Measurements from ENCODE around the gene KCNK2. TPM values are rescaled to one million over a fixed set of nuclear protein-coding genes. Genes with fewer than 3 reads are reported as not detected.

KCNK2 gene
- total and polyA plus RNA-seq, 2 of the 4 experiments (the other 2 are of a cell fraction) = 45.9 to 86.9 TPM

DNA sequence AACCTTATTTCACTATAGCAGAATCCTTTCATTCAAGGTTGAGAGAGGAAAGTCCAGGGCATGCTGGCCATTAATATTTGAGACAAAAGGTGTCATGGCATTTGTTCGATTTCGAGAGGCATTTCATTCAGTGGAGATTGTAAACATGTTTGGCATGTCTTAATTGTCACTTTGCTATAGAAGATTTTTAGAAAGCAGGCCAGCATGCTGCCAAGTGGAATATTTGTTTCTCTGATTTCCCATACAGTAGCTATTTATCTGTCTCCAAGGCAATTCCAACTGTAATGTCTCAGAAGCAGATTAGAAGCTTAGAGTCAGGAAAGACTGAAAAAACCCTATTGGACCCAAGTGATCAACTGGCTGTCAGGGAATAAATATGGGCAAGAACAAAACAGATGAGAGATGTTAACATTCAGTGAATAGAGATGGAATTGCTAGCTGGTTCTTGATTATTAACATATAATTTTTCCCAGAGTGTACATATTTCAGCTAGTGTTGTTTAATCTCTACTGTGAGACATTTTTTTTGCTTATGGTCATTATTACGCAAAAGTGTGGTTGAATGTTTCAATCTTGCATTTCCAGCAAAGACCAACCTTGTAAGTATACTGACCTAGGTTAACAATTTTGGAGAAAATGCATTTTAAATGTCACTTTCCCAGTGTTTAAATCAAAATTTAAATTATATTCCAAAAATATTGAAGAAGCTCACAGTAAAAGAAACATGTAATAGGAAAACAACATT is 174.6 kb downstream of the KCNK2 start:
- no peak overlapping the region for H3K23ac ChIP-seq (ENCODE audit: low read depth, low read length)
- POLR2A ChIA-PET (ENCODE audit: unreplicated experiment) = no interaction called here
- dilution Hi-C loops (cut with HindIII; ENCODE audit: low sequenced_read_pairs, unreplicated experiment) = no loop called here
- H3K4ac ChIP-seq (ENCODE audit: low read depth, low read length) = no peak overlapping the region
- no TSS peak for BruUV-seq (replicated peaks)
- H3K18ac ChIP-seq (ENCODE audit: low read depth, low read length) = no peak overlapping the region
- H3K27me3 ChIP-seq (ENCODE audit: control insufficient read depth, insufficient read depth, low read length) = no peaks in the 10 kb centered on the region
- no peaks in the 10 kb centered on the region for H3K4me1 ChIP-seq (ENCODE audit: control insufficient read depth, insufficient read depth, low read length)
- no peak overlapping the region for H4K5ac ChIP-seq (ENCODE audit: low read depth, low read length)
- H3K27ac ChIP-seq (ENCODE audit: insufficient read depth, low read length) = no peak overlapping the region
- no peak overlapping the region for H2BK120ac ChIP-seq (ENCODE audit: low read depth, low read length)
- intact Hi-C loops (cut with micrococcal nuclease) = no loop called here
- no peak overlapping the region for H2AK9ac ChIP-seq (replicated peaks; ENCODE audit: low read depth, low read length, poor library complexity)
- peaks cover 3% of the 10 kb centered on the region; the same call in 1 of the 2 replicates for H3K9me3 ChIP-seq (ENCODE audit: control insufficient read depth, insufficient read depth, low read length)
- WGBS, 2 experiments (ENCODE audit: extremely low coverage in 2 of 2, insufficient read length in 1 of 2) = no CpG with 5 or more reads among the region's 3 CpGs
- H4K91ac ChIP-seq (ENCODE audit: insufficient read depth, low read depth, low read length) = no peak overlapping the region
- no peak for TF ChIP-seq FOS (IDR thresholded peaks at IDR 0.05; ENCODE audit: low read depth, low read length)
- TF ChIP-seq CEBPB (IDR thresholded peaks at IDR 0.05; ENCODE audit: low read depth, low read length) = peak; percentile 64
- TF ChIP-seq MXI1 (IDR thresholded peaks at IDR 0.05; ENCODE audit: borderline replicate concordance, low read depth, low read length) = no peak
- no peak for TF ChIP-seq CHD1 (IDR thresholded peaks at IDR 0.05; ENCODE audit: low read depth, low read length)
- in situ Hi-C loops (cut with MboI; ENCODE audit: low sequenced_read_pairs) = no loop called here
- H3K4me2 ChIP-seq (ENCODE audit: low read depth, low read length) = no peak overlapping the region
- no peak overlapping the region for H2BK20ac ChIP-seq (ENCODE audit: low read depth, low read length)
- DNase-seq = peak; percentile 40
- H3K4me3 ChIP-seq (ENCODE audit: insufficient read depth, low read depth, low read length) = no peak overlapping the region
- H2AFZ ChIP-seq (replicated peaks; ENCODE audit: low read length, poor library complexity) = no peak overlapping the region
- no peak overlapping the region for H4K8ac ChIP-seq (ENCODE audit: low read depth in 2 of 2, low read length in 2 of 2)
- CTCF ChIA-PET = no interaction called here
- H3K56ac ChIP-seq (ENCODE audit: extremely low read depth, insufficient read depth, low read length) = no peak overlapping the region
- no peak overlapping the region for H2BK5ac ChIP-seq (ENCODE audit: low read depth, low read length, poor library complexity, severe bottlenecking)
- H3K79me1 ChIP-seq (ENCODE audit: low read depth in 1 of 2, low read length in 2 of 2) = no peaks in the 10 kb centered on the region
- no peaks in the 10 kb centered on the region for H3K36me3 ChIP-seq (ENCODE audit: control insufficient read depth, insufficient read depth, low read length)
- no peak overlapping the region for H3K9ac ChIP-seq (ENCODE audit: low read depth, low read length)
- no peak overlapping the region for H3K14ac ChIP-seq (replicated peaks; ENCODE audit: low read depth, low read length)
- H4K20me1 ChIP-seq (ENCODE audit: insufficient read depth, low read length) = no peaks in the 10 kb centered on the region
- peak; percentile 60 for ATAC-seq (ENCODE audit: low read depth)
- H2AK5ac ChIP-seq (ENCODE audit: low read depth, low read length) = no peak overlapping the region
- no peak overlapping the region for H2BK15ac ChIP-seq (ENCODE audit: low read depth, low read length)
- H3K9me1 ChIP-seq (ENCODE audit: insufficient read depth, low read length) = no peaks in the 10 kb centered on the region
